ENCODE data around the gene PFDN5.

PFDN5 gene

DNA sequence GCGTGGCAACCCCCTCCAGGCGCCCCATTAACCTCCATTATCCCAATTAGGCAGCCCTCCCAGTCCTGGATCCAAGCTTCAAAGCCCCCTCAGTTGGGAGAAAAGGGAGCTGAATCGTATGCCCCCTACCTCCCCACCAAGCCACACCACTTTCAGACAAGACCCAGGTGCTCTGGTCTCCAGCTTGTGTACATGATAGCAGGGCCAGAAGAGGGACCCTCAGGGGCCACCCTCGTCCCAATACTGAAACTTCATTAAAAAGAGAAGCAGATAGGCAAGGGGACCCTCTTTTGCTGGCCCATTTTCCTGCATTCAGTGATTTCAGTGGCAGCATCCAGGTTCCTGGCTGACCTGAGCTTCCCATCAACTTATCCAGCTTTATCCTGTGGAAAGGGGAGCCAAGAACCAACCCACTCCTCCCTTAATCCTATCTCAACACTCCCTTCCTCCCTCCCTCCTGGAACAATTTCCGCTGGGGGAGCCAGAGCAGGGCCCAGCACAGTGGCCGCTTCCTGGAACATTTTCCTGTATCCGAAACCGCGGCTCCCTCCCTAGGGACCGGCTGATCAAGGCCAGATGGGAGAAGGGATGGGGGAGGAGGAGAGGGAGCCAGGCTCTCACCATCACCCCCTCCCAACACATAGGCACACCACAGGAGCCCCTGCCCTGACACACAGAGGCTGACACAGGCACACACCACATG is 50.3 kb downstream of the PFDN5 start:
- Histone ChIP-seq H3K27ac (ENCODE audit: low read depth, low read length, poor library complexity, severe bottlenecking) (no peak overlapping the region), H3K4me3 (ENCODE audit: low read depth, low read length, poor library complexity, severe bottlenecking) (peak overlapping the region; percentile 63), H3K9me2 (ENCODE audit: low read depth, low read length) (no peaks in the 10 kb centered on the region), H3K79me2 (ENCODE audit: insufficient read depth, low read length) (no peaks in the 10 kb centered on the region), H3K27me3 (ENCODE audit: insufficient read depth, low read length) (no peaks in the 10 kb centered on the region; the same call in 1 of the 2 replicates), H2AFZ (ENCODE audit: low read length) (no peak overlapping the region), H3F3A (ENCODE audit: insufficient read depth, low read length) (no peaks in the 10 kb centered on the region), H3K9ac (ENCODE audit: low read length) (no peak overlapping the region; the same call in 1 of the 2 replicates), H3K4me1 (ENCODE audit: insufficient read depth, low read length, severe bottlenecking) (peaks cover 6% of the 10 kb centered on the region), H3K36me3 (ENCODE audit: insufficient read depth, low read length) (no peaks in the 10 kb centered on the region), H3K4me2 (ENCODE audit: low read length) (peak overlapping the region; percentile 94), H3K9me3 (ENCODE audit: low read length) (no peaks in the 10 kb centered on the region), H4K20me1 (ENCODE audit: insufficient read depth, low read length) (no peaks in the 10 kb centered on the region)
- TF ChIP-seq EZH2 (IDR thresholded peaks at IDR 0.05; ENCODE audit: borderline replicate concordance, low read length), result no peak
- TF ChIP-seq, protein P1, sequence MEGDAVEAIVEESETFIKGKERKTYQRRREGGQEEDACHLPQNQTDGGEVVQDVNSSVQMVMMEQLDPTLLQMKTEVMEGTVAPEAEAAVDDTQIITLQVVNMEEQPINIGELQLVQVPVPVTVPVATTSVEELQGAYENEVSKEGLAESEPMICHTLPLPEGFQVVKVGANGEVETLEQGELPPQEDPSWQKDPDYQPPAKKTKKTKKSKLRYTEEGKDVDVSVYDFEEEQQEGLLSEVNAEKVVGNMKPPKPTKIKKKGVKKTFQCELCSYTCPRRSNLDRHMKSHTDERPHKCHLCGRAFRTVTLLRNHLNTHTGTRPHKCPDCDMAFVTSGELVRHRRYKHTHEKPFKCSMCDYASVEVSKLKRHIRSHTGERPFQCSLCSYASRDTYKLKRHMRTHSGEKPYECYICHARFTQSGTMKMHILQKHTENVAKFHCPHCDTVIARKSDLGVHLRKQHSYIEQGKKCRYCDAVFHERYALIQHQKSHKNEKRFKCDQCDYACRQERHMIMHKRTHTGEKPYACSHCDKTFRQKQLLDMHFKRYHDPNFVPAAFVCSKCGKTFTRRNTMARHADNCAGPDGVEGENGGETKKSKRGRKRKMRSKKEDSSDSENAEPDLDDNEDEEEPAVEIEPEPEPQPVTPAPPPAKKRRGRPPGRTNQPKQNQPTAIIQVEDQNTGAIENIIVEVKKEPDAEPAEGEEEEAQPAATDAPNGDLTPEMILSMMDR (IDR thresholded peaks at IDR 0.05; ENCODE audit: low read length), result no peak

DNA sequence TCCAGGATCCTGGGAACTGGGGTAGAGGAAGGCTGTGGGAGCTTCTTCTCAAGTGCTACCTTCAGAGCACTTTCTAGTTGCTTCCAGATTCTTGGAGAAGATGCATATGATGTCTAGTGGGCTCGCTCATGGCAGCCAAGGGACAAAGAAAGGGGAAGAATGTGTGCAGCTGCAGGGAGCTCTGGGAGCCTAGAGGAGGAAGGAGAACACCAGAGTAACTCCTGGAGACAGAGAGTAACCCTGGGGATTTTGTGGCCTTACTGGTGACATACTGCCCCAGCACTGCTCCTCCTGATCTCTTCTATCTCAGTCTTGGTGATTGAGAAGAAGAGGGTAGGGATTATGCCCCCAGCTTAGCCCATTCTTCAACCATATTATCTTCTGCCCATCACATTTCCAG is 51.1 kb downstream of the PFDN5 start:
- Histone ChIP-seq H3K9ac (ENCODE audit: low read length) (no peak overlapping the region), H3K9me2 (ENCODE audit: low read depth, low read length) (no peaks in the 10 kb centered on the region), H3K27me3 (ENCODE audit: insufficient read depth, low read length) (no peaks in the 10 kb centered on the region), H3K9me3 (ENCODE audit: low read length) (no peaks in the 10 kb centered on the region), H3K4me3 (ENCODE audit: low read depth, low read length, poor library complexity, severe bottlenecking) (no peak overlapping the region), H3F3A (ENCODE audit: insufficient read depth, low read length) (no peaks in the 10 kb centered on the region), H4K20me1 (ENCODE audit: insufficient read depth, low read length) (no peaks in the 10 kb centered on the region), H3K4me2 (ENCODE audit: low read length) (no peak overlapping the region), H3K4me1 (ENCODE audit: insufficient read depth, low read length, severe bottlenecking) (peaks cover 6% of the 10 kb centered on the region), H3K79me2 (ENCODE audit: insufficient read depth, low read length) (no peaks in the 10 kb centered on the region), H3K36me3 (ENCODE audit: insufficient read depth, low read length) (no peaks in the 10 kb centered on the region), H3K27ac (ENCODE audit: low read depth, low read length, poor library complexity, severe bottlenecking) (no peak overlapping the region), H2AFZ (ENCODE audit: low read length) (no peak overlapping the region)
- TF ChIP-seq, protein P1 (IDR thresholded peaks at IDR 0.05; ENCODE audit: low read length), result no peak
- TF ChIP-seq EZH2 (IDR thresholded peaks at IDR 0.05; ENCODE audit: borderline replicate concordance, low read length), result no peak

DNA sequence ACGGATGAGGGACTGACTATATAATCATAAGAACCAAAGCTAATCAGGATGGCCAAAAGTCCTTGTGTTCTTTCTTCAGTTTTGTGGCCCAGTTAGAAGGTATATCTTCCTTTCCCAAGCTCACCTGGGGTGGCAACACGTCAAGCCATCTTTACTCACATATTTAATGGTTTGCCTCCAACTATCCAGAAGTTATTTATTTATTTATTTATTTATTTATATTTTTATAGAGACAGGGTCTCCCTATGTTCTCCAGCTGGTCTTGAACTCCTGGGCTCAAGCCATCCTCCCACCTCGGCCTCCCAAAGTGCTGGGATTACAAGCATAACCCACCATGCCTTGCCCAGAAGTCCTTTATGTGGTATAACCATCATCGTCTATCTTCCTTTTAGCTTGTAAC is 52.6 kb downstream of the PFDN5 start:
- H3F3A ChIP-seq (ENCODE audit: insufficient read depth, low read length), result no peaks in the 10 kb centered on the region
- TF ChIP-seq, protein P1 (IDR thresholded peaks at IDR 0.05; ENCODE audit: low read length), result no peak
- TF ChIP-seq EZH2 (IDR thresholded peaks at IDR 0.05; ENCODE audit: borderline replicate concordance, low read length), result no peak

More for the DNA sequence above, 52.6 kb downstream of the PFDN5 start:
- Histone ChIP-seq H3K4me3 (ENCODE audit: low read depth, low read length, poor library complexity, severe bottlenecking) (no peak overlapping the region), H3K9me2 (ENCODE audit: low read depth, low read length) (no peaks in the 10 kb centered on the region), H3K36me3 (ENCODE audit: insufficient read depth, low read length) (no peaks in the 10 kb centered on the region), H4K20me1 (ENCODE audit: insufficient read depth, low read length) (no peaks in the 10 kb centered on the region), H3K9ac (ENCODE audit: low read length) (no peak overlapping the region), H3K4me2 (ENCODE audit: low read length) (no peak overlapping the region), H3K4me1 (ENCODE audit: insufficient read depth, low read length, severe bottlenecking) (peaks cover 10% of the 10 kb centered on the region), H3K79me2 (ENCODE audit: insufficient read depth, low read length) (no peaks in the 10 kb centered on the region), H3K27ac (ENCODE audit: low read depth, low read length, poor library complexity, severe bottlenecking) (no peak overlapping the region), H3K9me3 (ENCODE audit: low read length) (no peaks in the 10 kb centered on the region), H2AFZ (ENCODE audit: low read length) (no peak overlapping the region), H3K27me3 (ENCODE audit: insufficient read depth, low read length) (no peaks in the 10 kb centered on the region)

Measured in OCI-LY1 (cell line).